HL-60 (cell line): ENCODE data around the gene CRTC1.

ENCODE experiments used
- DNase-seq, 2 experiments: peaks; one replicate each; pipeline ENCODE4 v3.0.0-alpha.2; 2010 to 2020; ENCODE audit warnings: low read depth in 1 of 2, low spot score in 1 of 2
- H3K27ac ChIP-seq: fragments of 250-450 bp; sonication (Bioruptor Pico); replicated peaks from 2 replicates; pipeline ENCODE4 v1.5.1; 2020; ENCODE audit warnings: mild to moderate bottlenecking, moderate library complexity
- H3K27me3 ChIP-seq: fragments of 250-450 bp; sonication (Bioruptor Pico); 2 replicates; pipeline ENCODE4 v1.5.1; 2021; ENCODE audit warnings: mild to moderate bottlenecking, moderate library complexity; ENCODE audit not compliant: insufficient read depth, poor library complexity, severe bottlenecking
- H3K4me3 ChIP-seq: replicated peaks from 2 replicates; pipeline ENCODE4 v1.5.1; 2011; ENCODE audit warnings: mild to moderate bottlenecking, control low read depth, low read length; ENCODE audit not compliant: insufficient read depth
- GABPA ChIP-seq: IDR thresholded peaks from 2 replicates; pipeline ENCODE4 v1.6.1; 2012; ENCODE audit warnings: low read depth
- POLR2AphosphoS5 ChIP-seq: IDR thresholded peaks from 2 replicates; pipeline ENCODE4 v1.6.1; 2012; ENCODE audit warnings: low read depth
- SPI1 ChIP-seq: IDR thresholded peaks from 2 replicates; pipeline ENCODE4 v1.6.1; 2012; ENCODE audit warnings: low read depth, mild to moderate bottlenecking, borderline replicate concordance
- TF ChIP-seq, protein P1 (sequence below): IDR thresholded peaks from 2 replicates; pipeline ENCODE4 v1.6.1; 2012; ENCODE audit warnings: low read depth; ENCODE audit not compliant: insufficient replicate concordance
- TF ChIP-seq, protein P2 (sequence below): IDR thresholded peaks from one replicate; pipeline ENCODE4 v1.5.1; 2011; ENCODE audit warnings: low read length, control low read depth, inconsistent platforms; ENCODE audit not compliant: insufficient read depth

Gene CRTC1

DNA sequence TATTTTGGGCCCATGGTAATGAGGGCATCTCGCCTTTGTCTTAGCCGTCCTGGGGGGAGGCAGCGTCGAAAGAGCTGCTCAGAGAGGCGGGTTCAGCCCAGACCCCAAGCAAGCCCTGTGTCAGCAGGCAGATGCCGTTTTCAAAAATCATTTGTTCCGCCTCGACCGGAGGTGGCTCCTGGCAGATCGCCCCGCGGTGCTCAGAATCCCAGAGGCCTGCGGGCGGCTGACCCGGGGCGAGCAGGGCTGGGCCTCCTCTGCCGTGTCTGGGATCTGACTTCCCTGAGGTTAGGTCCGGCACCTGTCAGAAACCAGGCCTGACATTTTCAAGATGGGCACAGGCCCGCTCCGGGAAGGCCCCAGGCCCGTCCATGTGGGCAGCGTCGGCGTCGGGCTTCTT is 36.1 kb downstream of the CRTC1 start:
- no peak for DNase-seq
- TF ChIP-seq, protein P1, sequence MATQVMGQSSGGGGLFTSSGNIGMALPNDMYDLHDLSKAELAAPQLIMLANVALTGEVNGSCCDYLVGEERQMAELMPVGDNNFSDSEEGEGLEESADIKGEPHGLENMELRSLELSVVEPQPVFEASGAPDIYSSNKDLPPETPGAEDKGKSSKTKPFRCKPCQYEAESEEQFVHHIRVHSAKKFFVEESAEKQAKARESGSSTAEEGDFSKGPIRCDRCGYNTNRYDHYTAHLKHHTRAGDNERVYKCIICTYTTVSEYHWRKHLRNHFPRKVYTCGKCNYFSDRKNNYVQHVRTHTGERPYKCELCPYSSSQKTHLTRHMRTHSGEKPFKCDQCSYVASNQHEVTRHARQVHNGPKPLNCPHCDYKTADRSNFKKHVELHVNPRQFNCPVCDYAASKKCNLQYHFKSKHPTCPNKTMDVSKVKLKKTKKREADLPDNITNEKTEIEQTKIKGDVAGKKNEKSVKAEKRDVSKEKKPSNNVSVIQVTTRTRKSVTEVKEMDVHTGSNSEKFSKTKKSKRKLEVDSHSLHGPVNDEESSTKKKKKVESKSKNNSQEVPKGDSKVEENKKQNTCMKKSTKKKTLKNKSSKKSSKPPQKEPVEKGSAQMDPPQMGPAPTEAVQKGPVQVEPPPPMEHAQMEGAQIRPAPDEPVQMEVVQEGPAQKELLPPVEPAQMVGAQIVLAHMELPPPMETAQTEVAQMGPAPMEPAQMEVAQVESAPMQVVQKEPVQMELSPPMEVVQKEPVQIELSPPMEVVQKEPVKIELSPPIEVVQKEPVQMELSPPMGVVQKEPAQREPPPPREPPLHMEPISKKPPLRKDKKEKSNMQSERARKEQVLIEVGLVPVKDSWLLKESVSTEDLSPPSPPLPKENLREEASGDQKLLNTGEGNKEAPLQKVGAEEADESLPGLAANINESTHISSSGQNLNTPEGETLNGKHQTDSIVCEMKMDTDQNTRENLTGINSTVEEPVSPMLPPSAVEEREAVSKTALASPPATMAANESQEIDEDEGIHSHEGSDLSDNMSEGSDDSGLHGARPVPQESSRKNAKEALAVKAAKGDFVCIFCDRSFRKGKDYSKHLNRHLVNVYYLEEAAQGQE = no peak
- TF ChIP-seq GABPA = no peak
- TF ChIP-seq SPI1 = no peak
- TF ChIP-seq, protein P2, sequence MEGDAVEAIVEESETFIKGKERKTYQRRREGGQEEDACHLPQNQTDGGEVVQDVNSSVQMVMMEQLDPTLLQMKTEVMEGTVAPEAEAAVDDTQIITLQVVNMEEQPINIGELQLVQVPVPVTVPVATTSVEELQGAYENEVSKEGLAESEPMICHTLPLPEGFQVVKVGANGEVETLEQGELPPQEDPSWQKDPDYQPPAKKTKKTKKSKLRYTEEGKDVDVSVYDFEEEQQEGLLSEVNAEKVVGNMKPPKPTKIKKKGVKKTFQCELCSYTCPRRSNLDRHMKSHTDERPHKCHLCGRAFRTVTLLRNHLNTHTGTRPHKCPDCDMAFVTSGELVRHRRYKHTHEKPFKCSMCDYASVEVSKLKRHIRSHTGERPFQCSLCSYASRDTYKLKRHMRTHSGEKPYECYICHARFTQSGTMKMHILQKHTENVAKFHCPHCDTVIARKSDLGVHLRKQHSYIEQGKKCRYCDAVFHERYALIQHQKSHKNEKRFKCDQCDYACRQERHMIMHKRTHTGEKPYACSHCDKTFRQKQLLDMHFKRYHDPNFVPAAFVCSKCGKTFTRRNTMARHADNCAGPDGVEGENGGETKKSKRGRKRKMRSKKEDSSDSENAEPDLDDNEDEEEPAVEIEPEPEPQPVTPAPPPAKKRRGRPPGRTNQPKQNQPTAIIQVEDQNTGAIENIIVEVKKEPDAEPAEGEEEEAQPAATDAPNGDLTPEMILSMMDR = no peak
- no peak for TF ChIP-seq POLR2AphosphoS5
- Histone ChIP-seq H3K4me3 (no peak overlapping the region), H3K27me3 (no peaks in the 10 kb centered on the region), H3K27ac (no peak overlapping the region)

DNA sequence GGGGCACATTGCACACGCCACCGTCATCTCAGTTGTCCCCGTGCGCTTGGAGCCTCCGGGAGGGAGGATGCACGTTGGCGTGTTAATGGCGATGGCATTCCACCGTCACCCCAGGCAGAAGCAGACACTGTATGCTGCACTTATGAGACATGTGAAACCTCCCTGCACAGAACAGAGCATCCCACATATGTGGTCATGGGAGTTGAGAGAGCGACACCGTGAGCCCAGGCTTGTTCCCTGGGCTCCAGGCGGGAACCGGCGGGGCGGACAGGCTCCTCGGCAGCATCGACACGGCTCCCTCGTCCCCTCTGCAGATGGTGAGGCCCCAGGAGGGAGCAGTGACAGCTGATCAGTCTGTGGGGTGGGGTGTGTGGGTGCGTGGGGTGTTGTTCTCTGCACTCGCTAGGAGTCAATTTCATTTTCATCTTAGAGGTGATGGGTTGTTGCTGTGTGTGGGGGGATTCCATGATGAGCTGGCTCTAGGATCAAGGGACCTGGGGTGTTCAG is 40.4 kb downstream of the CRTC1 start:
- H3K27me3 ChIP-seq = no peaks in the 10 kb centered on the region
- H3K4me3 ChIP-seq = no peak overlapping the region
- no peak for DNase-seq
- TF ChIP-seq, protein P1 = no peak
- TF ChIP-seq POLR2AphosphoS5 = no peak
- H3K27ac ChIP-seq = no peak overlapping the region

DNA sequence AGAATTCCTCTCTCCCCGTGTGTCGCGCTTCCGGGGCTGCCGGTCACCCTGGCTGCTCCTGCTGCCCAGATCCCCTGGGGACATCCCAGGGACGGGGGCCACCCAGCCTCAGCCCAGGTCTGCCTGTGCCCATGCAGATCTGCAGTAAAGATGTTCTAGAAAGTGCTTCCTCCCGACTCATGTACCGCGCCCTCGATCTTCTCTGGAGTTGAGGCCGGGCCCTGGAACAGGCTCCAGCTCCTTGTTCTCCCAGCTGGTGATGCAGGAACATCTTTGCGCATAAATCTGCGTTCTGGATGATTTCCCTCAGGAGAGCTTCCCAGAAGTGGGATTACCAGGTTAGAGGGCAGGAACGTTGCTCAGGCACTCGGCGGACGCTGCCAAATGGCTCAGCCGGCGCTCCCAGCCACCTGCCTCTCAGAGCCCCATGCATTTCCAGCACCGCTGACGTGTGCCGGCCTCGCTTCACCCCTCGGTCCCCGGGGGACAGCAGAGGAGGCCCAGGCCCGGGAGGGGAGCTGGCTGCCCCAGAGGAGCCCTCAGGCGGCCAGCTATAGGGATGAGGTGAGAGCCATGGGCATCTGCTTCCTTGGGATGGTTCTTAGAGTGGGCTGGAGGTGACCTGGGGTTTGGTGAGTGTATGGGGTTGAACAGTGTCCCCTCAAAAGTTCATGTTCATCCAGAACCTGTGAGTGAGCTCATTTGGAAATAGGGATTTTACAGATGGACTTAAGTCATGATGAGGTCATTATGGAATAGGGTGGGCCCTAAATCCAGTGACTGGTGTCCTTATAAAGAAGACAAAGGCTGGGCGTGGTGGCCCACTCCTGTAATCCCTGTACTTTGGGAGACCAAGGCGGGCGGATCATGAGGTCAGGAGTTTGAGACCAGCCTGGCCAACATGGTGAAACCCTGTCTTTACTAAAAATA is 42.6 kb downstream of the CRTC1 start:
- no peak for DNase-seq
- TF ChIP-seq GABPA (no peak), POLR2AphosphoS5 (no peak), SPI1 (no peak)
- TF ChIP-seq, protein P1 = no peak
- TF ChIP-seq, protein P2 = no peak
- H3K27me3 ChIP-seq = no peaks in the 10 kb centered on the region
- H3K27ac ChIP-seq = no peak overlapping the region
- no peak overlapping the region for H3K4me3 ChIP-seq
